Measurements from ENCODE around the gene STUM. TPM values are rescaled to one million over a fixed set of nuclear protein-coding genes. Genes with fewer than 3 reads are reported as not detected.

The STUM gene
- total RNA-seq, 1 donor from 2014 or later = 0.09 TPM

- Mint-ChIP-seq H3K27me3 (ENCODE audit: low read depth) (peaks cover 10% of the 10 kb centered on the region), H3K9me3 (peaks cover 34% of the 10 kb centered on the region), H3K4me3 (no peak overlapping the region), H3K27ac (no peak overlapping the region), H3K36me3 (no peaks in the 10 kb centered on the region), H3K4me1 (no peaks in the 10 kb centered on the region)
- no peak for TF ChIP-seq CTCF (IDR thresholded peaks at IDR 0.05; ENCODE audit: unreplicated experiment)
- DNase-seq (ENCODE audit: low spot score in 2 of 2, unreplicated experiment in 2 of 2) = no peak
These were observed 69.8 kb downstream of the STUM start for GRCh38 chr1:226618380-226618779.

- Mint-ChIP-seq H3K4me3 (no peak overlapping the region), H3K27me3 (ENCODE audit: low read depth) (peaks cover 10% of the 10 kb centered on the region)
- DNase-seq (ENCODE audit: low spot score in 2 of 2, unreplicated experiment in 2 of 2) = no peak
These were observed 70.5 kb downstream of the STUM start for GRCh38 chr1:226619031-226619430.

GRCh38 chr1:226622012-226622411, 73.4 kb downstream of the STUM start:
- Mint-ChIP-seq H3K4me3 (no peak overlapping the region), H3K27me3 (ENCODE audit: low read depth) (peaks cover 5% of the 10 kb centered on the region), H3K9me3 (peaks cover 20% of the 10 kb centered on the region), H3K27ac (no peak overlapping the region), H3K4me1 (no peaks in the 10 kb centered on the region), H3K36me3 (no peaks in the 10 kb centered on the region)
- no peak for TF ChIP-seq CTCF (IDR thresholded peaks at IDR 0.05; ENCODE audit: unreplicated experiment)
- no peak for DNase-seq (ENCODE audit: low spot score in 2 of 2, unreplicated experiment in 2 of 2)

More at GRCh38 chr1:226619031-226619430, 70.5 kb downstream of the STUM start:
- TF ChIP-seq CTCF (IDR thresholded peaks at IDR 0.05; ENCODE audit: unreplicated experiment) = no peak
- Mint-ChIP-seq H3K4me1 (no peaks in the 10 kb centered on the region), H3K36me3 (no peaks in the 10 kb centered on the region), H3K27ac (no peak overlapping the region), H3K9me3 (peaks cover 27% of the 10 kb centered on the region)

- TF ChIP-seq CTCF (IDR thresholded peaks at IDR 0.05; ENCODE audit: unreplicated experiment) = no peak
- no peak overlapping the region for H3K27ac Mint-ChIP-seq
- no peaks in the 10 kb centered on the region for H3K4me1 Mint-ChIP-seq
- no peak overlapping the region for H3K4me3 Mint-ChIP-seq
- peaks cover 2% of the 10 kb centered on the region for H3K36me3 Mint-ChIP-seq
- peaks cover 17% of the 10 kb centered on the region for H3K9me3 Mint-ChIP-seq
- no peak for DNase-seq (ENCODE audit: low spot score in 2 of 2, unreplicated experiment in 2 of 2)
- H3K27me3 Mint-ChIP-seq (ENCODE audit: low read depth) = peaks cover 3% of the 10 kb centered on the region
These were observed 76.0 kb downstream of the STUM start for GRCh38 chr1:226624526-226624925.

- Mint-ChIP-seq H3K4me3 (no peak overlapping the region), H3K27ac (no peak overlapping the region), H3K36me3 (peaks cover 2% of the 10 kb centered on the region), H3K27me3 (ENCODE audit: low read depth) (peaks cover 3% of the 10 kb centered on the region), H3K9me3 (peaks cover 16% of the 10 kb centered on the region), H3K4me1 (no peaks in the 10 kb centered on the region)
- DNase-seq (ENCODE audit: low spot score in 2 of 2, unreplicated experiment in 2 of 2) = no peak
- TF ChIP-seq CTCF (IDR thresholded peaks at IDR 0.05; ENCODE audit: unreplicated experiment) = no peak
These were observed 76.8 kb downstream of the STUM start for GRCh38 chr1:226625326-226625725.
